ENCODE data around the gene USP11.

USP11 gene

DNA sequence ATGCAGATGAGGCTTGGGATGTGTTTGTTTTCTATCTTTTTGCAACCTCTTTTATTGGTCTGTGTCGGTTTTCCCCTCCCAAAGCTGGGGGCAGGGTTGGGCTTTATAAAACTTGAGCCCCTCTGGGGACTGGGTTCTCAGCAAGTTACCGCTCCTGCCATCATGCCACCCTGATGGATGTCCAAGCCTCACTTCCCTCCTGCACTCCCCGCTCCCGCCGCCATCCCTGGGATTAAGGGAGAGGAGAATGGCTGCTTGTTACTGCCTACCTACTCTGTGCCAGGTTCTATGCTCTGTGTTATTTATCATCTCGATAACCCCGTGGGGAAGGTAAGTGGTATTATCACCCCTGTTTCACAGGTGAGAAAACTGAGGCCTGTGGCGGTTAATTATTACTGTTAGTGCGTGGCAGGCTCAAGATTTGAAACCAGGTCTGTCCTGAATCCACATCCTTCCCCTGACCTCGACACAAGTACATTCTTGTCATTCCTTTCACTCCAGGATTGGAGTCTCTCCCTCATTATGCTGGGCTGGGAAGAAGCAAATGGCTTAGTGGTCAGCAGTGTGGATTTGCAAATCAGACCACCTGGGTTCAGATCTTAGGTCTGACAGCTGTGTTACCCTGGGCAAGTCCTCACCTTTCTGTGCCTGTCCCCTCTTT is 34.7 kb upstream of the USP11 start:
- H3K27ac Mint-ChIP-seq = peak overlapping the region; percentile 90
- H3K9me3 Mint-ChIP-seq = no peaks in the 10 kb centered on the region
- no peaks in the 10 kb centered on the region for H3K27me3 Mint-ChIP-seq
- no peak overlapping the region for H3K4me3 Mint-ChIP-seq
- peaks cover 59% of the 10 kb centered on the region for H3K36me3 Mint-ChIP-seq (ENCODE audit: low read depth)
- peaks cover 39% of the 10 kb centered on the region for H3K4me1 Mint-ChIP-seq (ENCODE audit: low read depth)

DNA sequence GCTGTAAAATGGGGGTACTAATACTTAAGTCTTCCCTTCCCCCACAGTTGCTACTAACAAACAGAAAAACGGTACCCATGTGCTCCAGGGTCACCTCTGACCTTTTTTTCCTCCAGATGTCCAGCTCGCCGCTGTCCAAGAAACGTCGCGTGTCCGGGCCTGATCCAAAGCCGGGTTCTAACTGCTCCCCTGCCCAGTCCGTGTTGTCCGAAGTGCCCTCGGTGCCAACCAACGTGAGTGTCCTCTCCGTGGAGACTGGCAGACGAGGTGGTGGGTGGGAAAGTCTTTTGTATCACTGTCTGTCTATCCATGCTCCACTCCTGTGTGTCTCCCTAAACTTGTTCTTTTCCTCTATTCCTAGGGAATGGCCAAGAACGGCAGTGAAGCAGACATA is 34.1 kb upstream of the USP11 start:
- Mint-ChIP-seq H3K4me1 (ENCODE audit: low read depth) (peaks cover 34% of the 10 kb centered on the region), H3K4me3 (no peak overlapping the region), H3K27me3 (no peaks in the 10 kb centered on the region), H3K27ac (peak overlapping the region; percentile 36), H3K9me3 (no peaks in the 10 kb centered on the region), H3K36me3 (ENCODE audit: low read depth) (peaks cover 59% of the 10 kb centered on the region)

DNA sequence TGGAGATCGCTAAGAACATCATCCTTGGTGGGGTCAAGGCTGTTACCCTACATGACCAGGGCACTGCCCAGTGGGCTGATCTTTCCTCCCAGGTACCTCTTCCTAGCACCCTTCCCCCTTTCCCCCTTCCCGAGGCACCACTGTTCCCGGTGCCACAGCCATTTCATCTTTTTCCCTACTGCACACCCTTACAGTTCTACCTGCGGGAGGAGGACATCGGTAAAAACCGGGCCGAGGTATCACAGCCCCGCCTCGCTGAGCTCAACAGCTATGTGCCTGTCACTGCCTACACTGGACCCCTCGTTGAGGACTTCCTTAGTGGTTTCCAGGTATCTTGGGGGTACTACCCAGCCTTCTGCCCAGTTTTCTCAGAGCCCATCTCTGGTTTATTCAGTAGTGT is 33.5 kb upstream of the USP11 start:
- Mint-ChIP-seq H3K27me3 (no peaks in the 10 kb centered on the region), H3K36me3 (ENCODE audit: low read depth) (peaks cover 56% of the 10 kb centered on the region), H3K4me3 (no peak overlapping the region), H3K27ac (no peak overlapping the region), H3K4me1 (ENCODE audit: low read depth) (peaks cover 34% of the 10 kb centered on the region), H3K9me3 (no peaks in the 10 kb centered on the region)

DNA sequence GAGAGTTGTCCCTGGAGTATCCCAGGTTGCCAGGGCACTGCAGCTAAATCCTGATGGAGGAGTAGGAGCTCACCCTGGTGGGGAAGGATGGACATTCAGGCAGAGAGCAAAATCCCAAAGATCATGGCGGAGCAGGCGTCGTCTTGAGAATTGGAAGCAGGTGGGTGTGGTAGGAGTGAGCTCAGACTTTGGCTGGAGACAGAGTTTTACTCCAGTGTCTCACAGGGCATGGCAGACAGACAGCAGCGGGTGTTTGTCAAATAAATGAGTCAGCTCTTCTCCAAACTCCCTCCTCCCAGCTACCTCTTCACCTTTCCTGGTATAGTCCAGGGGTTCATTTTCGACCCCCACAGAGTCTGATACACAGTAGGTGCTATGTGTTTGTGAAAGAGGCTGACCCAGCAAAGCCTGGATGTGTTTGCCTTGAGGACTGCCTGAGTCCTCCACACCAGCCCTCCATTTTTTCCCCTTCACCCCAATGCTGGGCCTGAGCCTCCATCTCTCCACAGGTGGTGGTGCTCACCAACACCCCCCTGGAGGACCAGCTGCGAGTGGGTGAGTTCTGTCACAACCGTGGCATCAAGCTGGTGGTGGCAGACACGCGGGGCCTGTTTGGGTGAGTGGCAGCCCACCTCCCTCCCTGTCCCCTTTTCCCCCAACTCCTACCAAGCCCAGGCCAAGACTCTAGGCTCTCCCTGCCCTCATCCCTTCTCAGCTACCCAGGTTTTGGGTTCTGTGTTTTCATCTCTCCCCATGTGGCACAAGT is 32.2 kb upstream of the USP11 start:
- peaks cover 58% of the 10 kb centered on the region for H3K36me3 Mint-ChIP-seq (ENCODE audit: low read depth)
- no peaks in the 10 kb centered on the region for H3K9me3 Mint-ChIP-seq
- no peak overlapping the region for H3K4me3 Mint-ChIP-seq
- no peaks in the 10 kb centered on the region for H3K27me3 Mint-ChIP-seq
- peaks cover 25% of the 10 kb centered on the region for H3K4me1 Mint-ChIP-seq (ENCODE audit: low read depth)
- peak overlapping the region; percentile 8 for H3K27ac Mint-ChIP-seq

DNA sequence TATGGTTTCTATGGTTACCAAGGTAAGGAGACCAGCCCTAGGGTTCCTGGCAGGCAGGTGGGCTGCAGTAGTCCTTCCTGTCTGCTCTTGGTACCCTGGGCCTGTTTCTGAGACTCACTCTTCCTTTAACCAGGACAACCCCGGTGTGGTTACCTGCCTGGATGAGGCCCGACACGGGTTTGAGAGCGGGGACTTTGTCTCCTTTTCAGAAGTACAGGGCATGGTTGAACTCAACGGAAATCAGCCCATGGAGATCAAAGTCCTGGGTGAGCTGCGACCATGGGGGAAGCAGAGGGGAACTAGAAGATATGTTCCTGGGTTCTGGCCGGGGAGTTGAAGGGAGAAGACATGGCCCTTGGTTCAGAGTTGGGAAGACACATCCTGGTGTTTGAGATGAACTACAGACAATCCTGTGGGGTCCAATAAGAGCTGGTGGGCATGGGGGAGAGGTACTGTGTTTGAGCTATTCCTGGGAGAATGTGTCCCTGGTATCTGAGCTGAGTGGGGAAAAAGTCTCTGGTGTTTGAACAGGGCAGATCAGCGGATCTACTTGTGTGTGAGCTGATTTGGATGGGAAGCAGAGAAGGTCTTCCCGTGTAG is 31.4 kb upstream of the USP11 start:
- Mint-ChIP-seq H3K36me3 (ENCODE audit: low read depth) (peaks cover 57% of the 10 kb centered on the region), H3K9me3 (no peaks in the 10 kb centered on the region), H3K27ac (peak overlapping the region; percentile 8), H3K27me3 (no peaks in the 10 kb centered on the region), H3K4me1 (ENCODE audit: low read depth) (peaks cover 17% of the 10 kb centered on the region), H3K4me3 (no peak overlapping the region)

DNA sequence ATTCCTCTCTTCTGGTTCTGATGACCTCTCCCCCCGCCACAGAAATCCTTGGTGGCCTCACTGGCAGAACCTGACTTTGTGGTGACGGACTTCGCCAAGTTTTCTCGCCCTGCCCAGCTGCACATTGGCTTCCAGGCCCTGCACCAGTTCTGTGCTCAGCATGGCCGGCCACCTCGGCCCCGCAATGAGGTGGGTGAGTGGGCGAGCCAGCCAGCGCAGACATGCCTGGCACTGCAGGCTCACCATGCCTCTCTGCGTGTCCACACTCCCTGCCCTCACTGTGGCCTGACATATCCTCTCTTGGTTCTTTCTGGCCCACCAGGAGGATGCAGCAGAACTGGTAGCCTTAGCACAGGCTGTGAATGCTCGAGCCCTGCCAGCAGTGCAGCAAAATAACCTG is 30.5 kb upstream of the USP11 start:
- Mint-ChIP-seq H3K27ac (no peak overlapping the region), H3K4me1 (ENCODE audit: low read depth) (peaks cover 12% of the 10 kb centered on the region), H3K9me3 (no peaks in the 10 kb centered on the region), H3K27me3 (no peaks in the 10 kb centered on the region), H3K36me3 (ENCODE audit: low read depth) (peaks cover 58% of the 10 kb centered on the region), H3K4me3 (no peak overlapping the region)

DNA sequence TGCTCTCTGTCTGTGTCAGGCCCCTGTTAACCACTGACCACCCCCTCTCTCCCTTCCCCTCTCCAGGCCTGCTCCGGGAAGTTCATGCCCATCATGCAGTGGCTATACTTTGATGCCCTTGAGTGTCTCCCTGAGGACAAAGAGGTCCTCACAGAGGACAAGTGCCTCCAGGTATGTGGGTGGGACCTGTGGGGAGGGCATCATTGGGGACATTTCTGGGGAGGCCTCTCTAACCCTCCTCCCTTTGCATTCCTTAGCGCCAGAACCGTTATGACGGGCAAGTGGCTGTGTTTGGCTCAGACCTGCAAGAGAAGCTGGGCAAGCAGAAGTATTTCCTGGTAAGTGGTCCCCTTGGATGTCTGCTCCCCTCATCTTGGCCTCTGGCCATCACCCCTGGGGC is 29.9 kb upstream of the USP11 start:
- Mint-ChIP-seq H3K36me3 (ENCODE audit: low read depth) (peaks cover 60% of the 10 kb centered on the region), H3K27me3 (no peaks in the 10 kb centered on the region), H3K27ac (no peak overlapping the region), H3K4me1 (ENCODE audit: low read depth) (peaks cover 10% of the 10 kb centered on the region), H3K9me3 (no peaks in the 10 kb centered on the region), H3K4me3 (no peak overlapping the region)

DNA sequence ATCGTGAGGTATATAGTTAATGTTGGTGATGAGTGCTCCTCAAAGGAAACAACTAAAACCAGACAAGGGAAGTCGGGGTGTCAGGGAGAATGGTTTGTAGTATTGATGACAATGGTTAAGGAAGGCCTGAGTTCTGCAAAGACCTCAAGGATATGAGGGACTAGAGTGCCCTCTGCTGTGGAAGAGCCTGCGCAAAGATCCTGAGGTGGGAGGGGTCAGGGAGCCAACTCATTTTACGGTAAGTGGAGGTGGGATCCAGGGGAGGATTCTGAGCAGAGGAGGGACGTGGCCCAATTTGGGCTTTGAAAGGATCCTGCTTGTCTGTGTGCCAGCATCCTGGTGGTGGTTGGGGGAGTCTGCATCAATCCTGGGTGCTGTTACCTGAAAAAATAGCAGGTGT is 27.8 kb upstream of the USP11 start:
- Mint-ChIP-seq H3K27ac (peak overlapping the region; percentile 71), H3K4me3 (no peak overlapping the region), H3K36me3 (ENCODE audit: low read depth) (peaks cover 52% of the 10 kb centered on the region), H3K4me1 (ENCODE audit: low read depth) (peaks cover 10% of the 10 kb centered on the region), H3K27me3 (no peaks in the 10 kb centered on the region), H3K9me3 (no peaks in the 10 kb centered on the region)

DNA sequence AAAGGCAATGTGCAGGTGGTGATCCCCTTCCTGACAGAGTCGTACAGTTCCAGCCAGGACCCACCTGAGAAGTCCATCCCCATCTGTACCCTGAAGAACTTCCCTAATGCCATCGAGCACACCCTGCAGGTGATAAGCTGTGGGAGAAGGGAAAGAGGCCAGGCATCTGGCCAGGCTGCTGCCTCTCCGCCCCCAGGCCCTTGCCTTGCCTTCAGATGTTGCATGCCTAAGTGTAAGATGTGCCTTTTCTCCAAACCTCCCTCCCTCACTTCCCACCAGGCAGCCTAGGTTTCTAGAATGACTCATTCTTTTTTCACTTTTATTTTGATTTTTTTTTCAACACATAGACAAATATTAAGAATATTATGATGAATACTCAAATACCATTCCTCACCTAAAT is 26.5 kb upstream of the USP11 start:
- H3K27me3 Mint-ChIP-seq = no peaks in the 10 kb centered on the region
- H3K27ac Mint-ChIP-seq = no peak overlapping the region
- peaks cover 41% of the 10 kb centered on the region for H3K36me3 Mint-ChIP-seq (ENCODE audit: low read depth)
- no peaks in the 10 kb centered on the region for H3K9me3 Mint-ChIP-seq
- H3K4me1 Mint-ChIP-seq (ENCODE audit: low read depth) = peaks cover 10% of the 10 kb centered on the region
- no peak overlapping the region for H3K4me3 Mint-ChIP-seq

DNA sequence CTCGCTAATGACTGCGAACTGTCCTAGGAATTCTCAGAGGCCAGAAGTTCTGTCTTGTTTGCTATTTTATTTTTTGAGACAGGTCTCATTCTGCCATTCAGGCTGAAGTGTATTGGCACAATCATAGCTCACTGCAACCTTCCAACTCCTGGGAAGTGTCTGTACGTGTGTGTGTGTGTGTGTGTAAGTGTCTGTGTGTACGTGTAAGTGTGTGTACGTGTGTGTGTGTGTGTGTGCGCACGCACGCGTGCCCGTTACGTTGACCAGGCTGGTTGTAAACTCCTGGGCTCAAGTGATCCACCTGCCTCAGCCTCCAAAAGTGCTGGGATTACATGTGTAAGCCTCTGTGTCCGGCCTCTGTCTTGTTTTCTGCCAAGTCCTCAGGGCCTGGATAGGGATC is 24.7 kb upstream of the USP11 start:
- H3K27ac Mint-ChIP-seq = no peak overlapping the region
- peaks cover 45% of the 10 kb centered on the region for H3K36me3 Mint-ChIP-seq (ENCODE audit: low read depth)
- H3K4me1 Mint-ChIP-seq (ENCODE audit: low read depth) = peaks cover 7% of the 10 kb centered on the region
- no peaks in the 10 kb centered on the region for H3K27me3 Mint-ChIP-seq
- no peaks in the 10 kb centered on the region for H3K9me3 Mint-ChIP-seq
- no peak overlapping the region for H3K4me3 Mint-ChIP-seq

DNA sequence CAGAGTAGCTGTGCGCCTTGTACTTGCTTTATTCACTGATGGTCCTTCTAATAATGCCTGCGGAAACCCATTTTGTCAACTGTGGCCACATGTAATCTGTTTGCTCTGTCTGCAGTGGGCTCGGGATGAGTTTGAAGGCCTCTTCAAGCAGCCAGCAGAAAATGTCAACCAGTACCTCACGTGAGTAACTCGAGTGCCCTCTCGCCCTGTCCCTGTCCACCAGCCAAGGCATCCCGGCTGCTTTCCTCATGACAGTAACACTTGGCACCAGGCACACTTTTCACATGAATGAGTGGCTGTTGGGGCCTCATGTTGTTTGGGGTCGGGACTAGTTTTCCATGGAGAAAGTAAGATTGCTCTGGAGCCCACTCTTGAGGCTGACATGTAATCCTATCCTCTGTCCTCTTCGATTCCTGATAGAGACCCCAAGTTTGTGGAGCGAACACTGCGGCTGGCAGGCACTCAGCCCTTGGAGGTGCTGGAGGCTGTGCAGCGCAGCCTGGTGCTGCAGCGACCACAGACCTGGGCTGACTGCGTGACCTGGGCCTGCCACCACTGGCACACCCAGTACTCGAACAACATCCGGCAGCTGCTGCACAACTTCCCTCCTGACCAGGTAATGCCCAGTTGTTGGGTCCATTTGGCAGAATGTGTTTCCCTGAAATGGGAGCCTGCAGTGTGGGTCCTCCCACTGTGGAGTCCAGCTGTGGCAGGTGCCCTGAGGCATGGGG is 23.1 kb upstream of the USP11 start:
- Mint-ChIP-seq H3K27ac (no peak overlapping the region), H3K27me3 (no peaks in the 10 kb centered on the region), H3K9me3 (no peaks in the 10 kb centered on the region), H3K36me3 (ENCODE audit: low read depth) (peaks cover 51% of the 10 kb centered on the region), H3K4me3 (no peak overlapping the region), H3K4me1 (ENCODE audit: low read depth) (peaks cover 7% of the 10 kb centered on the region)

DNA sequence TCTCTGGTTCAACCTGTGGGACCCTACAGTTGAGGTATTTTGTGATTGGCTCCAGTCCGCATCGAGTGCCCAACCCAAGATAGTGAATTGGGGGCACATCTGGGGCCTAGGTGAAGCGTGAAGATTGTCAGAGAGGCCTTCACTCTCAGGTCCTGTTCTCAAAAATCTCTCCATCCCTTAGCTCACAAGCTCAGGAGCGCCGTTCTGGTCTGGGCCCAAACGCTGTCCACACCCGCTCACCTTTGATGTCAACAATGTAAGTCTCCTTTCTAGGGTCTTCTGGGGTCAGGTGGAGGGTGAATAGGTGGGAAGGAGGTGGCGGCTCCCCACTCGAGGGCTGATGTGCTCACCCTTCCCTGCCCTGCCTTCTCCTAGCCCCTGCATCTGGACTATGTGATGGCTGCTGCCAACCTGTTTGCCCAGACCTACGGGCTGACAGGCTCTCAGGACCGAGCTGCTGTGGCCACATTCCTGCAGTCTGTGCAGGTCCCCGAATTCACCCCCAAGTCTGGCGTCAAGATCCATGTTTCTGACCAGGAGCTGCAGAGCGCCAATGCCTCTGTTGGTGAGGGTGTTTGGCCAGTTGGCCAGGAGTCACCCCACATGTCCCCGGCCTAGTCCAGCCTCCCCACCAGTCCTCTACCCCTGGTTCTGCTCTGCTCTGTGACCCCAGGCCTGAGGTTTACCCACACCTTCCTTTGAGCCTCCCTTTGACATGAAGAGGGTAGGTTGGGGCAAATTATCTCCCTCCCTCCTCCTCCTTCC is 22.0 kb upstream of the USP11 start:
- Mint-ChIP-seq H3K4me1 (ENCODE audit: low read depth) (peaks cover 6% of the 10 kb centered on the region), H3K36me3 (ENCODE audit: low read depth) (peaks cover 47% of the 10 kb centered on the region), H3K4me3 (no peak overlapping the region), H3K27ac (no peak overlapping the region), H3K9me3 (no peaks in the 10 kb centered on the region), H3K27me3 (no peaks in the 10 kb centered on the region)

DNA sequence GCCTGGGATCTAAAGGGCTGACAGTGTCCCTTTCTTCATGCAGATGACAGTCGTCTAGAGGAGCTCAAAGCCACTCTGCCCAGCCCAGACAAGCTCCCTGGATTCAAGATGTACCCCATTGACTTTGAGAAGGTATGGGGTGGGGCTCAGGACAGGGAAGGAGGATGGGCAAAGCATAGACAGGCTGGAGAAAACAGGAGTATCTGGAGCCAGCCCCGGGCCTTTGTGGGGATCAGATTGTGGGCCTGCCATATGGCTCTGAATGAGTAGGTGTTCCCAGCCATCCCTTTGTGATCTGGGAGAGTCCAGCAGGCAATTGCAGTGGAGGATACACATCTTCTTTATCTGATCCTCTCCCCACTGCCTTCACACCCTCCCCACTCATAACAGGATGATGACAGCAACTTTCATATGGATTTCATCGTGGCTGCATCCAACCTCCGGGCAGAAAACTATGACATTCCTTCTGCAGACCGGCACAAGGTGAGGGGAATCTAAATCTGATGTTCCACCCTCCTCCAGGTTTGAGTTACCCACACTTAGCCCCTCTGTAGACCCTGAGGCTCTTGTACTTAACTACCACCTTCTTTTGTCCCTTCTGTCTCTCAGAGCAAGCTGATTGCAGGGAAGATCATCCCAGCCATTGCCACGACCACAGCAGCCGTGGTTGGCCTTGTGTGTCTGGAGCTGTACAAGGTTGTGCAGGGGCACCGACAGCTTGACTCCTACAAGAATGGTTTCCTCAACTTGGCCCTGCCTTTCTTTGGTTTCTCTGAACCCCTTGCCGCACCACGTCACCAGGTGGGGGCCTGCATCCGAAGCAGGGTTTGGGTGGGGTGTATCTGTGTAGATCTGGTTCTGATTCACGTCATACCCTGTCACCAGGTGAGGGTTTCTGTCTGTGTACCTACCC is 20.2 kb upstream of the USP11 start:
- peaks cover 43% of the 10 kb centered on the region for H3K36me3 Mint-ChIP-seq (ENCODE audit: low read depth)
- peaks cover 20% of the 10 kb centered on the region for H3K4me1 Mint-ChIP-seq (ENCODE audit: low read depth)
- no peaks in the 10 kb centered on the region for H3K27me3 Mint-ChIP-seq
- H3K27ac Mint-ChIP-seq = peak overlapping the region; percentile 26
- no peaks in the 10 kb centered on the region for H3K9me3 Mint-ChIP-seq
- H3K4me3 Mint-ChIP-seq = no peak overlapping the region

Data from stimulated activated naive CD8-positive, alpha-beta T cell treated with anti-CD3 and anti-CD28 coated beads, Interleukin-15, Interleukin-2, amounts not matched to agents 100 ng/mL and 50 ng/mL, for 24 hours (primary cell).